Mesenchymal stem cell (in vitro differentiated cells and primary cell): ENCODE data around the gene DENND2C.

Experiments used
- DNase-seq: peaks from one replicate; pipeline ENCODE4 v3.0.0-alpha.2; 2013
- H2AFZ ChIP-seq: one replicate; pipeline ENCODE4 v1.6.1; 2013; ENCODE audit warnings: low read depth, mild to moderate bottlenecking, control low read depth, inconsistent platforms, low read length, moderate library complexity
- H2AK5ac ChIP-seq: 2 replicates; pipeline ENCODE4 v1.6.1; 2013; ENCODE audit warnings: low read length, moderate library complexity, mild to moderate bottlenecking, inconsistent platforms; ENCODE audit not compliant: severe bottlenecking
- H2BK120ac ChIP-seq: one replicate; pipeline ENCODE4 v1.6.1; 2013; ENCODE audit warnings: low read depth, mild to moderate bottlenecking, inconsistent platforms, low read length, moderate library complexity
- H2BK12ac ChIP-seq, 2 experiments: one replicate each; pipeline ENCODE4 v1.6.1; 2013; ENCODE audit warnings: inconsistent platforms in 2 of 2, low read length in 2 of 2, mild to moderate bottlenecking in 2 of 2, moderate library complexity in 2 of 2, control low read depth in 1 of 2
- H2BK15ac ChIP-seq: one replicate; pipeline ENCODE4 v1.6.1; 2013; ENCODE audit warnings: mild to moderate bottlenecking, low read depth, inconsistent platforms; ENCODE audit not compliant: poor library complexity, severe bottlenecking
- H2BK5ac ChIP-seq: 2 replicates; pipeline ENCODE4 v1.6.1; 2013; ENCODE audit warnings: low read depth, mild to moderate bottlenecking, low read length, control low read depth, inconsistent platforms; ENCODE audit not compliant: poor library complexity, severe bottlenecking
- H3K14ac ChIP-seq, 2 experiments: one replicate each; pipeline ENCODE4 v1.6.1; 2013; ENCODE audit warnings: inconsistent platforms in 2 of 2, low read length in 2 of 2, control low read depth in 1 of 2, mild to moderate bottlenecking in 1 of 2, moderate library complexity in 1 of 2
- H3K18ac ChIP-seq, 2 experiments: one replicate each; pipeline ENCODE4 v1.6.1; 2013; ENCODE audit warnings: inconsistent platforms in 2 of 2, low read length in 2 of 2, control low read depth in 1 of 2, low read depth in 1 of 2, mild to moderate bottlenecking in 1 of 2
- H3K23ac ChIP-seq, 2 experiments: one replicate each; pipeline ENCODE4 v1.6.1; 2013; ENCODE audit warnings: inconsistent platforms in 2 of 2, low read length in 2 of 2, mild to moderate bottlenecking in 2 of 2, moderate library complexity in 2 of 2, control low read depth in 1 of 2
- H3K27ac ChIP-seq: 2 replicates; pipeline ENCODE4 v1.5.1; 2013; ENCODE audit warnings: mild to moderate bottlenecking, moderate library complexity, low read length, control low read depth, inconsistent platforms; ENCODE audit not compliant: poor library complexity, severe bottlenecking
- H3K27me3 ChIP-seq, 2 experiments: 2 replicates each; pipeline versions ENCODE4 v1.6.1 to v1.7.0; 2013; ENCODE audit warnings: low read length in 2 of 2, mild to moderate bottlenecking in 2 of 2, moderate library complexity in 2 of 2, control low read depth in 1 of 2, inconsistent platforms in 1 of 2; ENCODE audit not compliant: control insufficient read depth in 1 of 2, insufficient read depth in 1 of 2
- H3K36me3 ChIP-seq, 2 experiments: 2 replicates each; pipeline versions ENCODE4 v1.6.1 to v1.7.0; 2013; ENCODE audit warnings: low read length in 2 of 2, control low read depth in 1 of 2, inconsistent platforms in 1 of 2, low read depth in 1 of 2, mild to moderate bottlenecking in 1 of 2; ENCODE audit not compliant: insufficient read depth in 2 of 2, control insufficient read depth in 1 of 2
- H3K4ac ChIP-seq, 2 experiments: one replicate each; pipeline ENCODE4 v1.6.1; 2013; ENCODE audit warnings: inconsistent platforms in 2 of 2, low read length in 2 of 2, mild to moderate bottlenecking in 2 of 2, moderate library complexity in 2 of 2, control low read depth in 1 of 2, low read depth in 1 of 2
- H3K4me1 ChIP-seq: 2 replicates; pipeline ENCODE4 v1.6.1; 2013; ENCODE audit warnings: low read depth, low read length, control low read depth; ENCODE audit not compliant: control insufficient read depth, insufficient read depth
- H3K4me2 ChIP-seq: 2 replicates; pipeline ENCODE4 v1.6.1; 2013; ENCODE audit warnings: low read length, mild to moderate bottlenecking, inconsistent platforms; ENCODE audit not compliant: poor library complexity, severe bottlenecking
- H3K4me3 ChIP-seq, 2 experiments: 2 replicates each; pipeline versions ENCODE4 v1.5.1 to v1.7.0; 2013; ENCODE audit warnings: low read length in 2 of 2, mild to moderate bottlenecking in 2 of 2, control low read depth in 1 of 2, low read depth in 1 of 2; ENCODE audit not compliant: insufficient read depth in 1 of 2
- H3K79me1 ChIP-seq: replicated peaks from 2 replicates; pipeline ENCODE4 v1.6.1; 2013; ENCODE audit warnings: mild to moderate bottlenecking, control low read depth, low read length, inconsistent platforms; ENCODE audit not compliant: poor library complexity, severe bottlenecking
- H3K9ac ChIP-seq: 2 replicates; pipeline ENCODE4 v1.7.0; 2013; ENCODE audit warnings: mild to moderate bottlenecking, low read length, moderate library complexity
- H3K9me3 ChIP-seq: 2 replicates; pipeline ENCODE4 v1.7.0; 2013; ENCODE audit warnings: mild to moderate bottlenecking, low read length; ENCODE audit not compliant: control insufficient read depth
- H4K8ac ChIP-seq: one replicate; pipeline ENCODE4 v1.6.1; 2013; ENCODE audit warnings: inconsistent platforms, mild to moderate bottlenecking, low read length, moderate library complexity
- H4K91ac ChIP-seq: one replicate; pipeline ENCODE4 v1.6.1; 2013; ENCODE audit warnings: mild to moderate bottlenecking, low read length, inconsistent platforms
- WGBS: methylation state at CpG from one replicate; pipeline ENCODE4 v1.1.7; 2013; ENCODE audit warnings: mixed read lengths; 5-methylcytosine and 5-hydroxymethylcytosine counted together

Gene DENND2C

DNA sequence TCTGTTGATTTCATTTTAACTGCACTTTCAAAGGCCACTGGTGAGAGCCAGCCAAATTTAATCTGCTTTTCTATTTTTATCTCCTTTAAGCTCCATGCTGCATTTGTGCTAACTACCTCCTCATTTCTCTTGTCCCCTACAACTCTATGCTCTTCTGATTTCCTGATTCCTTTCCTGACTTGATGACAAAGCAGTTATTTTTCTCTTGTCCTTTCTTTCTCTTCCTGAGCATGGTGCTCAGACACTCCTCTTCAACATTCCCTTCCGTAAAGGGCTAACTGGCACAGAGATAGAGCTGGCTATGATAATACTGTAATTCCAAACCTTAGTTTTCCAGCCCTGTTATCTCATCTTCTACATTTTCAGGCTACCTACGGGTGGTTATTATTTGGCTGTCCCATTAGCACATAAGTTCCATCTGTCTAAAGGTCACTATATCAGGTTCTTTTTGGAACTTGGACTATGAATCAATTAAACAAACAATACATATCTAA lies 81.6 kb downstream of the DENND2C start:
- H2BK12ac ChIP-seq = no peak overlapping the region
- H3K9ac ChIP-seq = no peak overlapping the region
- 92% methylated on average over 2 of the region's 2 CpGs for WGBS
- no peak overlapping the region for H2BK5ac ChIP-seq
- H3K4ac ChIP-seq = no peak overlapping the region
- H3K23ac ChIP-seq = no peak overlapping the region
- H3K36me3 ChIP-seq = peaks cover 0 to 37% of the 10 kb centered on the region in 2 experiments
- no peak overlapping the region for H3K4me3 ChIP-seq
- H3K14ac ChIP-seq = no peak overlapping the region
- H3K18ac ChIP-seq = no peak overlapping the region
- H3K79me1 ChIP-seq = no peaks in the 10 kb centered on the region
- no peaks in the 10 kb centered on the region for H3K9me3 ChIP-seq
- no peak overlapping the region for H2AK5ac ChIP-seq
- no peak overlapping the region for H4K91ac ChIP-seq
- no peak for DNase-seq
- H4K8ac ChIP-seq = no peak overlapping the region
- H3K27ac ChIP-seq = no peak overlapping the region
- no peaks in the 10 kb centered on the region for H3K4me1 ChIP-seq
- no peaks in the 10 kb centered on the region for H3K27me3 ChIP-seq
- H2BK15ac ChIP-seq = no peak overlapping the region
- no peak overlapping the region for H3K4me2 ChIP-seq
- no peak overlapping the region for H2AFZ ChIP-seq
- H2BK120ac ChIP-seq = no peak overlapping the region

- Histone ChIP-seq H3K36me3 (peaks cover 0 to 30% of the 10 kb centered on the region in 2 experiments), H2BK5ac (no peak overlapping the region), H4K91ac (no peak overlapping the region), H3K4me1 (peaks cover under 1% of the 10 kb centered on the region), H2BK15ac (no peak overlapping the region), H3K79me1 (peaks cover under 1% of the 10 kb centered on the region), H3K18ac (no peak overlapping the region), H3K9ac (no peak overlapping the region), H2BK120ac (no peak overlapping the region), H2AK5ac (no peak overlapping the region), H3K23ac (no peak overlapping the region), H3K27ac (no peak overlapping the region), H4K8ac (no peak overlapping the region), H3K14ac (no peak overlapping the region), H3K4me3 (no peak overlapping the region), H2BK12ac (no peak overlapping the region), H3K4ac (no peak overlapping the region), H3K4me2 (no peak overlapping the region), H3K27me3 (no peaks in the 10 kb centered on the region), H3K9me3 (no peaks in the 10 kb centered on the region), H2AFZ (no peak overlapping the region)
- DNase-seq = no peak
- WGBS = 95% methylated on average over 14 of the region's 16 CpGs
Measured at GRCh38 chr1:114587203-114587991, 82.5 kb downstream of the DENND2C start.

DNA sequence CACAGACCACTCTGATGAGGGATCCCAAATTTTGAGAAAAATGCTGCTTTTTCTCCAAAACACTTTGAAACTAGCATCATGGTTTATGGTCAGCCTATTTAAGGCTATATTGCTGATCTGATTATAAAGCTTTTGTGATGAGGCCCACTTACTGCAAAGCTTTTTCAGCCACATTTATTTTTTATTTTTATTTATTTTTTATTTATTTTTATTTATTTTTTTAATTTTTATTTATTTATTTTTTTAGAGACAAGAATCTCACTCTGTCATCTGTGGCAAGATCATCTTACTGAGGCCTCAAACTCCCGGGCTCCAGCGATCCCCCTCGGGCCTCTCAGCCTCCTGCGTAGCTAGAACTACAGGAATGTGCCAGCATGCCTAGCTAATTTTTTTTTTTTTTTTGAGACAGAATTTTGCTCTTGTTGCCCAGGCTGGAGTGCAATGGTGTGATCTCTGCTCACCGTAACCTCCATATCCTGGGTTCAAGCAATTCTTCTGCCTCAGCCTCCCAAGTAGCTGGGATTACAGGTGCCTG lies 83.3 kb downstream of the DENND2C start:
- Histone ChIP-seq H3K4me1 (peaks cover 5% of the 10 kb centered on the region), H2BK12ac (no peak overlapping the region), H3K9ac (no peak overlapping the region), H4K8ac (no peak overlapping the region), H3K36me3 (peaks cover 0 to 25% of the 10 kb centered on the region in 2 experiments), H4K91ac (no peak overlapping the region), H3K27ac (no peak overlapping the region), H3K27me3 (no peaks in the 10 kb centered on the region), H2AK5ac (no peak overlapping the region), H3K4me2 (no peak overlapping the region), H2BK15ac (no peak overlapping the region), H2BK5ac (no peak overlapping the region), H3K4me3 (no peak overlapping the region), H3K18ac (no peak overlapping the region), H2AFZ (no peak overlapping the region), H3K14ac (no peak overlapping the region), H3K9me3 (no peaks in the 10 kb centered on the region), H3K79me1 (peaks cover 5% of the 10 kb centered on the region), H2BK120ac (no peak overlapping the region), H3K23ac (no peak overlapping the region), H3K4ac (no peak overlapping the region)
- no peak for DNase-seq
- 98% methylated on average over 5 of the region's 5 CpGs for WGBS

DNA sequence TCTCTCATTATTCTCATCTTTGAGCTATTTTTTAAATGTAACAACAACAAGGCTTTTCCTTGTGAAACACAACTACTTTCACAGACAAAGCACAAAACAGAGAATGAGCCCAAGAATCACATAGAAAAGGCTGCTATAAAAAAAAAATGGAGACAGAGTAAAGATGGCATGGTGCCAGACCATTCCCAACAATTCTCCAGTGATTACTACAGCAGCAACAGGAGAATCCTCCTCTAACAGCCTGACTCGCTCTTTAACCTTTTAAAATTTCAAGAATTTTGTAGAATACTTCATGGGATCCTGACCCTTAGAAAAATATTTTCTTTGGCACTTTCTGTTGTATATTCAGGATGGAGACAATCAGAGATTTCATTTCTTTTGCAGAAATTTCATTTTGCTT lies 84.6 kb downstream of the DENND2C start:
- no peak overlapping the region for H3K9ac ChIP-seq
- H2BK12ac ChIP-seq = no peak overlapping the region
- H3K4me3 ChIP-seq = no peak overlapping the region
- H2BK5ac ChIP-seq = no peak overlapping the region
- no peak overlapping the region for H2AFZ ChIP-seq
- H3K14ac ChIP-seq = no peak overlapping the region
- no peak overlapping the region for H3K27ac ChIP-seq
- no peak overlapping the region for H2BK120ac ChIP-seq
- H2AK5ac ChIP-seq = no peak overlapping the region
- WGBS = no CpG with 5 or more reads among the region's 1 CpG
- H3K79me1 ChIP-seq = peaks cover 6% of the 10 kb centered on the region
- H3K4ac ChIP-seq = no peak overlapping the region
- peaks cover 5% of the 10 kb centered on the region for H3K4me1 ChIP-seq
- H3K27me3 ChIP-seq = no peaks in the 10 kb centered on the region
- no peak overlapping the region for H4K8ac ChIP-seq
- no peak overlapping the region for H3K4me2 ChIP-seq
- H3K18ac ChIP-seq = no peak overlapping the region
- no peak overlapping the region for H2BK15ac ChIP-seq
- no peak overlapping the region for H3K23ac ChIP-seq
- H4K91ac ChIP-seq = no peak overlapping the region
- H3K36me3 ChIP-seq = peaks cover 0 to 18% of the 10 kb centered on the region in 2 experiments
- no peak for DNase-seq
- H3K9me3 ChIP-seq = no peaks in the 10 kb centered on the region
